ENCODE data around the gene TNFRSF18.

GRCh38 chr1:1250786-1251284, 44.4 kb upstream of the TNFRSF18 start:
- TF ChIP-seq CTCF (conservative IDR thresholded peaks at IDR 0.05; ENCODE audit: low read length) (no peak), EZH2phosphoT487 (IDR thresholded peaks at IDR 0.05; ENCODE audit: borderline replicate concordance, low read depth, low read length) (no peak)

Measured in OCI-LY7 (cell line).